ENCODE results near the gene NDC80. TPM values are rescaled to one million over a fixed set of nuclear protein-coding genes. Genes with fewer than 3 reads are reported as not detected.
"Not testable (repeated sequence)": the region's sequence is repeated elsewhere in the genome, so short reads cannot be mapped to it uniquely, and the experiment has no call there.

NDC80 gene
- polyA plus RNA-seq, 1 donor (not counting 4 experiments of a cell fraction or from before 2014, with no cell fraction given), result 11.5 TPM

GRCh38 chr18:2541925-2542563, 29.3 kb upstream of the NDC80 start:
- peak in 2 of 3 experiments; percentile 18 to 38 for TF ChIP-seq CTCF (optimal IDR thresholded peaks at IDR 0.05 in 1 of 3, IDR thresholded peaks at IDR 0.05 in 1 of 3, conservative IDR thresholded peaks at IDR 0.05 in 1 of 3; ENCODE audit: extremely low read depth in 1 of 3, insufficient read depth in 2 of 3, low read length in 3 of 3)
- H3K9me1 ChIP-seq (ENCODE audit: control insufficient read depth, extremely low read depth, insufficient read depth, low read length); H3K79me2 ChIP-seq (ENCODE audit: control insufficient read depth, insufficient read depth, low read length); H3K27ac ChIP-seq (ENCODE audit: control insufficient read depth, insufficient read depth, low read length); H3K4me1 ChIP-seq (ENCODE audit: control insufficient read depth, extremely low read depth, insufficient read depth, low read length); H3K9me3 ChIP-seq (ENCODE audit: control insufficient read depth, low read depth, low read length); H3K27me3 ChIP-seq (ENCODE audit: control insufficient read depth, extremely low read depth, insufficient read depth, low read length); H2AFZ ChIP-seq (ENCODE audit: control insufficient read depth, low read length); H4K20me1 ChIP-seq (ENCODE audit: control insufficient read depth, extremely low read depth, insufficient read depth, low read length); dilution Hi-C loops (cut with MboI; ENCODE audit: extremely low pct_ligation_motif_present, low sequenced_read_pairs); DNase-seq (ENCODE audit: low read depth, low spot score); H3K36me3 ChIP-seq (ENCODE audit: control insufficient read depth in 2 of 2, extremely low read depth in 1 of 2, insufficient read depth in 2 of 2, low read length in 2 of 2); H3K4me2 ChIP-seq (ENCODE audit: control insufficient read depth, extremely low read depth, insufficient read depth, low read depth, low read length); FAIRE-seq; H3K4me3 ChIP-seq (ENCODE audit: control insufficient read depth in 2 of 3, extremely low read depth in 1 of 3, insufficient read depth in 2 of 3, low read depth in 1 of 3, low read length in 3 of 3); H3K9ac ChIP-seq (ENCODE audit: control insufficient read depth, extremely low read depth, insufficient read depth, low read length): not testable (repeated sequence)

- dilution Hi-C loops (cut with MboI; ENCODE audit: extremely low pct_ligation_motif_present, low sequenced_read_pairs), result no loop called here
These were observed 26.2 kb upstream of the NDC80 start for GRCh38 chr18:2545155-2545554.

More at GRCh38 chr18:2545155-2545554, 26.2 kb upstream of the NDC80 start:
- Histone ChIP-seq H3K9me1 (ENCODE audit: control insufficient read depth, extremely low read depth, insufficient read depth, low read length) (no peaks in the 10 kb centered on the region), H4K20me1 (ENCODE audit: control insufficient read depth, extremely low read depth, insufficient read depth, low read length) (no peaks in the 10 kb centered on the region), H2AFZ (ENCODE audit: control insufficient read depth, low read length) (no peak overlapping the region), H3K4me2 (ENCODE audit: control insufficient read depth, extremely low read depth, insufficient read depth, low read depth, low read length) (no peak overlapping the region), H3K27me3 (ENCODE audit: control insufficient read depth, extremely low read depth, insufficient read depth, low read length) (no peaks in the 10 kb centered on the region), H3K27ac (ENCODE audit: control insufficient read depth, insufficient read depth, low read length) (no peak overlapping the region), H3K4me1 (ENCODE audit: control insufficient read depth, extremely low read depth, insufficient read depth, low read length) (no peaks in the 10 kb centered on the region), H3K36me3 (ENCODE audit: control insufficient read depth in 2 of 2, extremely low read depth in 1 of 2, insufficient read depth in 2 of 2, low read length in 2 of 2) (peaks cover 0 to 3% of the 10 kb centered on the region in 2 experiments), H3K9me3 (ENCODE audit: control insufficient read depth, low read depth, low read length) (no peaks in the 10 kb centered on the region), H3K79me2 (ENCODE audit: control insufficient read depth, insufficient read depth, low read length) (no peaks in the 10 kb centered on the region), H3K9ac (ENCODE audit: control insufficient read depth, extremely low read depth, insufficient read depth, low read length) (no peak overlapping the region), H3K4me3 (ENCODE audit: control insufficient read depth in 2 of 3, extremely low read depth in 1 of 3, insufficient read depth in 2 of 3, low read depth in 1 of 3, low read length in 3 of 3) (no peak overlapping the region)
- no peak for TF ChIP-seq EZH2 (IDR thresholded peaks at IDR 0.05; ENCODE audit: low read length)
- no peak for TF ChIP-seq CTCF (optimal IDR thresholded peaks at IDR 0.05 in 1 of 3, IDR thresholded peaks at IDR 0.05 in 1 of 3, conservative IDR thresholded peaks at IDR 0.05 in 1 of 3; ENCODE audit: extremely low read depth in 1 of 3, insufficient read depth in 2 of 3, low read length in 3 of 3)
- no peak for FAIRE-seq
- no peak for DNase-seq (ENCODE audit: low read depth, low spot score)

Measured in keratinocyte (primary cell).